GM23338 (cell line): ENCODE data around the gene DAO. TPM values are rescaled to one million over a fixed set of nuclear protein-coding genes. Genes with fewer than 3 reads are reported as not detected.

Experiments
- ATAC-seq: fragments of 200-7000 bp; cut with Tn5 transposase; 3 replicates; pipeline ENCODE4 v1.9.1; 2020
- DNase-seq: peaks from one replicate; pipeline ENCODE4 v3.0.0-alpha.2; 2015; ENCODE audit warnings: low spot score
- H2AFZ ChIP-seq: fragments of 200-600 bp; sonication (generic); 2 replicates; pipeline ENCODE4 v1.8.0; 2016; ENCODE audit warnings: antibody characterized with exemption, mild to moderate bottlenecking, moderate library complexity
- H3F3A ChIP-seq: fragments of 200-600 bp; sonication (generic); replicated peaks from 2 replicates; pipeline ENCODE4 v1.8.0; 2017; ENCODE audit warnings: antibody characterized with exemption, mixed run types, low read depth
- H3K27ac ChIP-seq: fragments of 200-600 bp; sonication (generic); 2 replicates; pipeline ENCODE4 v1.6.1; 2016; ENCODE audit warnings: low read depth
- H3K27me3 ChIP-seq: fragments of 200-600 bp; sonication (generic); 2 replicates; pipeline ENCODE4 v1.8.0; 2016; ENCODE audit warnings: mild to moderate bottlenecking, mixed run types, moderate library complexity; ENCODE audit not compliant: insufficient read depth
- H3K36me3 ChIP-seq: fragments of 200-600 bp; sonication (generic); 2 replicates; pipeline ENCODE4 v1.8.0; 2016; ENCODE audit warnings: mild to moderate bottlenecking; ENCODE audit not compliant: insufficient read depth
- H3K4me1 ChIP-seq: fragments of 200-600 bp; sonication (generic); 2 replicates; pipeline ENCODE4 v1.8.0; 2016; ENCODE audit warnings: mild to moderate bottlenecking, moderate library complexity; ENCODE audit not compliant: insufficient read depth
- H3K4me2 ChIP-seq: fragments of 200-600 bp; sonication (generic); 2 replicates; pipeline ENCODE4 v1.7.1; 2017; ENCODE audit warnings: mixed run types
- H3K4me3 ChIP-seq: fragments of 200-600 bp; sonication (generic); 2 replicates; pipeline ENCODE4 v1.6.1; 2016; ENCODE audit warnings: mixed run types
- H3K79me2 ChIP-seq: fragments of 200-600 bp; sonication (generic); replicated peaks from 2 replicates; pipeline ENCODE4 v1.8.0; 2017; ENCODE audit warnings: mild to moderate bottlenecking; ENCODE audit not compliant: insufficient read depth
- H3K9me2 ChIP-seq: fragments of 200-600 bp; sonication (generic); 2 replicates; pipeline ENCODE4 v1.8.0; 2017; ENCODE audit not compliant: insufficient read depth
- H4K20me1 ChIP-seq: fragments of 200-600 bp; sonication (generic); replicated peaks from 2 replicates; pipeline ENCODE4 v1.8.0; 2017; ENCODE audit warnings: mild to moderate bottlenecking; ENCODE audit not compliant: insufficient read depth
- H3K27ac Mint-ChIP-seq: 2 replicates; pipeline ENCODE4 v1.8.0; 2020; ENCODE audit warnings: inconsistent platforms, mild to moderate bottlenecking, moderate library complexity, mixed read lengths
- H3K27me3 Mint-ChIP-seq: 3 replicates; pipeline ENCODE4 v1.8.0; 2022; ENCODE audit warnings: low read depth, mild to moderate bottlenecking, moderate library complexity, mixed read lengths, inconsistent platforms; ENCODE audit not compliant: insufficient read depth, poor library complexity
- H3K36me3 Mint-ChIP-seq: 3 replicates; pipeline ENCODE4 v1.8.0; 2021; ENCODE audit warnings: low read depth, mild to moderate bottlenecking, inconsistent platforms, moderate library complexity, mixed read lengths
- H3K4me1 Mint-ChIP-seq: 3 replicates; pipeline ENCODE4 v1.8.0; 2020; ENCODE audit warnings: mild to moderate bottlenecking, inconsistent platforms, mixed read lengths
- H3K4me3 Mint-ChIP-seq: 3 replicates; pipeline ENCODE4 v1.8.0; 2021; ENCODE audit warnings: moderate library complexity, mild to moderate bottlenecking, inconsistent platforms, mixed read lengths
- H3K9me3 Mint-ChIP-seq: 3 replicates; pipeline ENCODE4 v1.8.0; 2020; ENCODE audit warnings: moderate library complexity, mild to moderate bottlenecking, inconsistent platforms, mixed read lengths
- CREB1 ChIP-seq: fragments of 250-450 bp; sonication (Bioruptor Pico); IDR thresholded peaks from 2 replicates; pipeline ENCODE4 v1.5.0; 2020; ENCODE audit warnings: low read depth, mild to moderate bottlenecking, moderate library complexity
- EZH2 ChIP-seq: fragments of 200-600 bp; sonication (generic); IDR thresholded peaks from one replicate; pipeline ENCODE4 v1.8.0; 2017; ENCODE audit warnings: antibody characterized with exemption, mild to moderate bottlenecking, low read depth; ENCODE audit not compliant: unreplicated experiment
- EZH2phosphoT487 ChIP-seq: fragments of 200-600 bp; sonication (generic); IDR thresholded peaks from one replicate; pipeline ENCODE4 v1.8.1; 2018; ENCODE audit warnings: antibody characterized with exemption; ENCODE audit not compliant: unreplicated experiment
- JUNB ChIP-seq: IDR thresholded peaks from one replicate; pipeline ENCODE4 v1.6.1; 2016; ENCODE audit warnings: antibody characterized with exemption; ENCODE audit not compliant: unreplicated experiment
- NANOG ChIP-seq: IDR thresholded peaks from 2 replicates; pipeline ENCODE4 v1.6.1; 2016; ENCODE audit warnings: antibody characterized with exemption, borderline replicate concordance
- POLR2AphosphoS5 ChIP-seq: IDR thresholded peaks from 2 replicates; pipeline ENCODE4 v1.6.1; 2016; ENCODE audit warnings: antibody characterized with exemption, low read depth
- STAT1 ChIP-seq: IDR thresholded peaks from one replicate; pipeline ENCODE4 v1.6.1; 2016; ENCODE audit warnings: antibody characterized with exemption; ENCODE audit not compliant: unreplicated experiment
- ZNF114 ChIP-seq: fragments of 250-450 bp; sonication (Bioruptor Pico); IDR thresholded peaks from 2 replicates; pipeline ENCODE4 v1.5.0; 2020; ENCODE audit warnings: mild to moderate bottlenecking, moderate library complexity
- ZNF331 ChIP-seq: fragments of 250-450 bp; sonication (Bioruptor Pico); IDR thresholded peaks from 2 replicates; pipeline ENCODE4 v1.5.0; 2020; ENCODE audit warnings: low read depth, mild to moderate bottlenecking, moderate library complexity
- polyA plus RNA-seq: library from polyadenylated mRNA; unstranded; fragments of >200 nt; fragmentation: Nextera tagmentation; extraction: Ambion mirVana; gene quantifications from 2 replicates; pipeline ENCODE4 v1.2.1, GENCODE V29; 2016
- total RNA-seq: library from RNA; depleted of rRNA; stranded (reverse); fragments of >200 nt; shearing (Covaris generic); gene quantifications from 2 replicates; pipeline ENCODE4 v1.2.3, GENCODE V29; 2014
- TF ChIP-seq, protein P1 (sequence below): IDR thresholded peaks from 2 replicates; pipeline ENCODE4 v1.6.1; 2016; ENCODE audit warnings: antibody characterized with exemption
- TF ChIP-seq, protein P2 (sequence below): fragments of 250-450 bp; sonication (Bioruptor Pico); IDR thresholded peaks from 2 replicates; pipeline ENCODE4 v1.5.0; 2020; ENCODE audit warnings: mild to moderate bottlenecking, moderate library complexity
- TF ChIP-seq, protein P3 (sequence below), 2 experiments: fragments of 200-600 bp in 1 of 2; sonication (generic) in 1 of 2; conservative IDR thresholded peaks; 2 replicates each; pipeline versions ENCODE4 v1.5.1 to v1.6.1; 2016 to 2017; ENCODE audit warnings: antibody characterized with exemption in 2 of 2, low read depth in 2 of 2, mild to moderate bottlenecking in 2 of 2, moderate library complexity in 1 of 2
- TF ChIP-seq, protein P4 (sequence below): IDR thresholded peaks from one replicate; pipeline ENCODE4 v1.6.1; 2018; ENCODE audit warnings: antibody characterized with exemption; ENCODE audit not compliant: unreplicated experiment

DAO gene
- total and polyA plus RNA-seq, 2 experiments from 2014 or later: not detected

DNA sequence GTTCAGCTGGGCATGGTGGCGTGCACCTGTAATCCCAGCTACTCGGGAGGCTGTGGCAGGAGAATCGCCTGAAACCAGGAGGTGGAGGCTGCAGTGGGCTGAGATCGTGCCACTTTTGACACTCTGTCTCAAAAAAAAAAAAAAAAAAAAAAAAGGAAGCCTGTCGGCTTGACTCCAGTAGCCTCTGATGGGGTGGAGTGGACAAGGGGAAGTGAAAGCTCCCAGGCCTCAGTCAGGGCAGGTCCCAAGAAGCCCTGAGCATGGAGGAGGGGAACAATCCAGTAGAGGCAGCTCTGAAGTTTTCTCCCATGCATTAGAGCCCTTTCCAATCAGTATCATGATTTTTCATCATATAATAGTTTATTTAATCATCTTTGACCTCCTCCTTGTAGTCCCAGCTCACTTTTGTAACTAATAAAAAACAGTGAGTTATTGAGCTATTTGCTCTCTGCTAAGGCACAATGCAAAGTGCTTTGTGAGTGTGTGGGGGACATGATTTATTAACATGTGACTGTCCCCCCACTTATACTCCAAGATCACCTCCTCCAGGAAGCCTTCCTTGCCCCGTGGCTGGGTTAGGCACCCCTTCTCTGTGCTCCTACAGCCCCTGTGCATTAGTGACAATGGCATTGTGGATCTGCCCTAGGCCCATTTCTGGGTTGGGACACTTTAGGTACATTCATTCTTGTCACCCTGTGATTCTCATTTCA, 17.9 kb upstream of the DAO start:
- peaks cover 21% of the 10 kb centered on the region for H3K4me1 ChIP-seq
- peaks cover under 1% of the 10 kb centered on the region for H3K27me3 Mint-ChIP-seq
- H3K36me3 ChIP-seq: no peaks in the 10 kb centered on the region
- H3K4me2 ChIP-seq: no peak overlapping the region
- H3K36me3 Mint-ChIP-seq: peaks cover 3% of the 10 kb centered on the region; the same call in 2 of the 3 replicates
- H3K27ac ChIP-seq: no peak overlapping the region
- H3K79me2 ChIP-seq: no peaks in the 10 kb centered on the region
- TF ChIP-seq STAT1 (no peak), JUNB (no peak), EZH2 (no peak), POLR2AphosphoS5 (no peak), ZNF331 (CRISPR knock-in tag) (no peak), NANOG (no peak), CREB1 (no peak), EZH2phosphoT487 (no peak), ZNF114 (CRISPR knock-in tag) (no peak)
- TF ChIP-seq, protein P1, sequence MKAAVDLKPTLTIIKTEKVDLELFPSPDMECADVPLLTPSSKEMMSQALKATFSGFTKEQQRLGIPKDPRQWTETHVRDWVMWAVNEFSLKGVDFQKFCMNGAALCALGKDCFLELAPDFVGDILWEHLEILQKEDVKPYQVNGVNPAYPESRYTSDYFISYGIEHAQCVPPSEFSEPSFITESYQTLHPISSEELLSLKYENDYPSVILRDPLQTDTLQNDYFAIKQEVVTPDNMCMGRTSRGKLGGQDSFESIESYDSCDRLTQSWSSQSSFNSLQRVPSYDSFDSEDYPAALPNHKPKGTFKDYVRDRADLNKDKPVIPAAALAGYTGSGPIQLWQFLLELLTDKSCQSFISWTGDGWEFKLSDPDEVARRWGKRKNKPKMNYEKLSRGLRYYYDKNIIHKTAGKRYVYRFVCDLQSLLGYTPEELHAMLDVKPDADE: no peak
- TF ChIP-seq, protein P2, sequence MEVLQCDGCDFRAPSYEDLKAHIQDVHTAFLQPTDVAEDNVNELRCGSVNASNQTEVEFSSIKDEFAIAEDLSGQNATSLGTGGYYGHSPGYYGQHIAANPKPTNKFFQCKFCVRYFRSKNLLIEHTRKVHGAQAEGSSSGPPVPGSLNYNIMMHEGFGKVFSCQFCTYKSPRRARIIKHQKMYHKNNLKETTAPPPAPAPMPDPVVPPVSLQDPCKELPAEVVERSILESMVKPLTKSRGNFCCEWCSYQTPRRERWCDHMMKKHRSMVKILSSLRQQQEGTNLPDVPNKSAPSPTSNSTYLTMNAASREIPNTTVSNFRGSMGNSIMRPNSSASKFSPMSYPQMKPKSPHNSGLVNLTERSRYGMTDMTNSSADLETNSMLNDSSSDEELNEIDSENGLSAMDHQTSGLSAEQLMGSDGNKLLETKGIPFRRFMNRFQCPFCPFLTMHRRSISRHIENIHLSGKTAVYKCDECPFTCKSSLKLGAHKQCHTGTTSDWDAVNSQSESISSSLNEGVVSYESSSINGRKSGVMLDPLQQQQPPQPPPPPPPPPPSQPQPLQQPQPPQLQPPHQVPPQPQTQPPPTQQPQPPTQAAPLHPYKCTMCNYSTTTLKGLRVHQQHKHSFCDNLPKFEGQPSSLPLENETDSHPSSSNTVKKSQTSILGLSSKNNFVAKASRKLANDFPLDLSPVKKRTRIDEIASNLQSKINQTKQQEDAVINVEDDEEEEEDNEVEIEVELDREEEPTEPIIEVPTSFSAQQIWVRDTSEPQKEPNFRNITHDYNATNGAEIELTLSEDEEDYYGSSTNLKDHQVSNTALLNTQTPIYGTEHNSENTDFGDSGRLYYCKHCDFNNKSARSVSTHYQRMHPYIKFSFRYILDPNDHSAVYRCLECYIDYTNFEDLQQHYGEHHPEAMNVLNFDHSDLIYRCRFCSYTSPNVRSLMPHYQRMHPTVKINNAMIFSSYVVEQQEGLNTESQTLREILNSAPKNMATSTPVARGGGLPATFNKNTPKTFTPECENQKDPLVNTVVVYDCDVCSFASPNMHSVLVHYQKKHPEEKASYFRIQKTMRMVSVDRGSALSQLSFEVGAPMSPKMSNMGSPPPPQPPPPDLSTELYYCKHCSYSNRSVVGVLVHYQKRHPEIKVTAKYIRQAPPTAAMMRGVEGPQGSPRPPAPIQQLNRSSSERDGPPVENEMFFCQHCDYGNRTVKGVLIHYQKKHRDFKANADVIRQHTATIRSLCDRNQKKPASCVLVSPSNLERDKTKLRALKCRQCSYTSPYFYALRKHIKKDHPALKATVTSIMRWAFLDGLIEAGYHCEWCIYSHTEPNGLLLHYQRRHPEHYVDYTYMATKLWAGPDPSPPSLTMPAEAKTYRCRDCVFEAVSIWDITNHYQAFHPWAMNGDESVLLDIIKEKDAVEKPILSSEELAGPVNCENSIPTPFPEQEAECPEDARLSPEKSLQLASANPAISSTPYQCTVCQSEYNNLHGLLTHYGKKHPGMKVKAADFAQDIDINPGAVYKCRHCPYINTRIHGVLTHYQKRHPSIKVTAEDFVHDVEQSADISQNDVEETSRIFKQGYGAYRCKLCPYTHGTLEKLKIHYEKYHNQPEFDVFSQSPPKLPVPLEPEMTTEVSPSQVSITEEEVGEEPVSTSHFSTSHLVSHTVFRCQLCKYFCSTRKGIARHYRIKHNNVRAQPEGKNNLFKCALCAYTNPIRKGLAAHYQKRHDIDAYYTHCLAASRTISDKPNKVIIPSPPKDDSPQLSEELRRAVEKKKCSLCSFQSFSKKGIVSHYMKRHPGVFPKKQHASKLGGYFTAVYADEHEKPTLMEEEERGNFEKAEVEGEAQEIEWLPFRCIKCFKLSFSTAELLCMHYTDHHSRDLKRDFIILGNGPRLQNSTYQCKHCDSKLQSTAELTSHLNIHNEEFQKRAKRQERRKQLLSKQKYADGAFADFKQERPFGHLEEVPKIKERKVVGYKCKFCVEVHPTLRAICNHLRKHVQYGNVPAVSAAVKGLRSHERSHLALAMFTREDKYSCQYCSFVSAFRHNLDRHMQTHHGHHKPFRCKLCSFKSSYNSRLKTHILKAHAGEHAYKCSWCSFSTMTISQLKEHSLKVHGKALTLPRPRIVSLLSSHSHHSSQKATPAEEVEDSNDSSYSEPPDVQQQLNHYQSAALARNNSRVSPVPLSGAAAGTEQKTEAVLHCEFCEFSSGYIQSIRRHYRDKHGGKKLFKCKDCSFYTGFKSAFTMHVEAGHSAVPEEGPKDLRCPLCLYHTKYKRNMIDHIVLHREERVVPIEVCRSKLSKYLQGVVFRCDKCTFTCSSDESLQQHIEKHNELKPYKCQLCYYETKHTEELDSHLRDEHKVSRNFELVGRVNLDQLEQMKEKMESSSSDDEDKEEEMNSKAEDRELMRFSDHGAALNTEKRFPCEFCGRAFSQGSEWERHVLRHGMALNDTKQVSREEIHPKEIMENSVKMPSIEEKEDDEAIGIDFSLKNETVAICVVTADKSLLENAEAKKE (CRISPR knock-in tag): no peak
- TF ChIP-seq, protein P3, sequence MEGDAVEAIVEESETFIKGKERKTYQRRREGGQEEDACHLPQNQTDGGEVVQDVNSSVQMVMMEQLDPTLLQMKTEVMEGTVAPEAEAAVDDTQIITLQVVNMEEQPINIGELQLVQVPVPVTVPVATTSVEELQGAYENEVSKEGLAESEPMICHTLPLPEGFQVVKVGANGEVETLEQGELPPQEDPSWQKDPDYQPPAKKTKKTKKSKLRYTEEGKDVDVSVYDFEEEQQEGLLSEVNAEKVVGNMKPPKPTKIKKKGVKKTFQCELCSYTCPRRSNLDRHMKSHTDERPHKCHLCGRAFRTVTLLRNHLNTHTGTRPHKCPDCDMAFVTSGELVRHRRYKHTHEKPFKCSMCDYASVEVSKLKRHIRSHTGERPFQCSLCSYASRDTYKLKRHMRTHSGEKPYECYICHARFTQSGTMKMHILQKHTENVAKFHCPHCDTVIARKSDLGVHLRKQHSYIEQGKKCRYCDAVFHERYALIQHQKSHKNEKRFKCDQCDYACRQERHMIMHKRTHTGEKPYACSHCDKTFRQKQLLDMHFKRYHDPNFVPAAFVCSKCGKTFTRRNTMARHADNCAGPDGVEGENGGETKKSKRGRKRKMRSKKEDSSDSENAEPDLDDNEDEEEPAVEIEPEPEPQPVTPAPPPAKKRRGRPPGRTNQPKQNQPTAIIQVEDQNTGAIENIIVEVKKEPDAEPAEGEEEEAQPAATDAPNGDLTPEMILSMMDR (conservative IDR thresholded peaks at IDR 0.05; ENCODE audit: low read depth in 2 of 2): no peak
- TF ChIP-seq, protein P4, sequence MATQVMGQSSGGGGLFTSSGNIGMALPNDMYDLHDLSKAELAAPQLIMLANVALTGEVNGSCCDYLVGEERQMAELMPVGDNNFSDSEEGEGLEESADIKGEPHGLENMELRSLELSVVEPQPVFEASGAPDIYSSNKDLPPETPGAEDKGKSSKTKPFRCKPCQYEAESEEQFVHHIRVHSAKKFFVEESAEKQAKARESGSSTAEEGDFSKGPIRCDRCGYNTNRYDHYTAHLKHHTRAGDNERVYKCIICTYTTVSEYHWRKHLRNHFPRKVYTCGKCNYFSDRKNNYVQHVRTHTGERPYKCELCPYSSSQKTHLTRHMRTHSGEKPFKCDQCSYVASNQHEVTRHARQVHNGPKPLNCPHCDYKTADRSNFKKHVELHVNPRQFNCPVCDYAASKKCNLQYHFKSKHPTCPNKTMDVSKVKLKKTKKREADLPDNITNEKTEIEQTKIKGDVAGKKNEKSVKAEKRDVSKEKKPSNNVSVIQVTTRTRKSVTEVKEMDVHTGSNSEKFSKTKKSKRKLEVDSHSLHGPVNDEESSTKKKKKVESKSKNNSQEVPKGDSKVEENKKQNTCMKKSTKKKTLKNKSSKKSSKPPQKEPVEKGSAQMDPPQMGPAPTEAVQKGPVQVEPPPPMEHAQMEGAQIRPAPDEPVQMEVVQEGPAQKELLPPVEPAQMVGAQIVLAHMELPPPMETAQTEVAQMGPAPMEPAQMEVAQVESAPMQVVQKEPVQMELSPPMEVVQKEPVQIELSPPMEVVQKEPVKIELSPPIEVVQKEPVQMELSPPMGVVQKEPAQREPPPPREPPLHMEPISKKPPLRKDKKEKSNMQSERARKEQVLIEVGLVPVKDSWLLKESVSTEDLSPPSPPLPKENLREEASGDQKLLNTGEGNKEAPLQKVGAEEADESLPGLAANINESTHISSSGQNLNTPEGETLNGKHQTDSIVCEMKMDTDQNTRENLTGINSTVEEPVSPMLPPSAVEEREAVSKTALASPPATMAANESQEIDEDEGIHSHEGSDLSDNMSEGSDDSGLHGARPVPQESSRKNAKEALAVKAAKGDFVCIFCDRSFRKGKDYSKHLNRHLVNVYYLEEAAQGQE: no peak
- DNase-seq (no peak), ATAC-seq (no peak)
- H3F3A ChIP-seq: no peaks in the 10 kb centered on the region
- peaks cover 2% of the 10 kb centered on the region; the same call in 2 of the 3 replicates for H3K9me3 Mint-ChIP-seq
- H3K4me3 Mint-ChIP-seq: no peak overlapping the region
- H3K27me3 ChIP-seq: peaks cover 12% of the 10 kb centered on the region
- H3K9me2 ChIP-seq: no peaks in the 10 kb centered on the region
- peaks cover 22% of the 10 kb centered on the region for H3K4me1 Mint-ChIP-seq
- no peak overlapping the region for H3K4me3 ChIP-seq
- no peak overlapping the region for H3K27ac Mint-ChIP-seq
- H4K20me1 ChIP-seq: no peaks in the 10 kb centered on the region
- no peak overlapping the region for H2AFZ ChIP-seq
